K562 (cell line): ENCODE measurements around the gene RARRES2. TPM values are rescaled to one million over a fixed set of nuclear protein-coding genes. Genes with fewer than 3 reads are reported as not detected.

Source experiments
- EP300 ChIP-seq: IDR thresholded peaks from 2 replicates; pipeline ENCODE4 v1.6.1; 2012; ENCODE audit warnings: low read length, improper control_type of control experiment
- ETS2 ChIP-seq: IDR thresholded peaks from 2 replicates; pipeline ENCODE4 v1.6.1; 2016; ENCODE audit warnings: borderline replicate concordance, missing genetic modification characterization, mild to moderate bottlenecking, moderate library complexity, missing compliant biosample characterization; ENCODE audit not compliant: poor library complexity, severe bottlenecking
- GABPB1 ChIP-seq: sonication (generic); formaldehyde crosslinking; IDR thresholded peaks from 2 replicates; pipeline ENCODE4 v1.8.0; 2022; ENCODE audit warnings: mild to moderate bottlenecking, missing genetic modification reagents
- HEY1 ChIP-seq: fragments of 250-450 bp; sonication (Bioruptor Pico); IDR thresholded peaks from 2 replicates; pipeline ENCODE4 v1.5.0; 2020; ENCODE audit warnings: mild to moderate bottlenecking, moderate library complexity, borderline replicate concordance
- L3MBTL2 ChIP-seq: fragments of 450-650 bp; IDR thresholded peaks from 2 replicates; pipeline ENCODE4 v1.6.1; 2016; ENCODE audit warnings: mild to moderate bottlenecking, moderate library complexity
- MXI1 ChIP-seq: IDR thresholded peaks from 2 replicates; pipeline ENCODE4 v1.6.1; 2011; ENCODE audit warnings: low read depth, mild to moderate bottlenecking, improper control_type of control experiment, low read length
- NCOR1 ChIP-seq: fragments of 450-650 bp; IDR thresholded peaks from 2 replicates; pipeline ENCODE4 v1.6.1; 2016; ENCODE audit warnings: mild to moderate bottlenecking, moderate library complexity
- RFX7 ChIP-seq: fragments of 250-450 bp; sonication (Bioruptor Pico); IDR thresholded peaks from 2 replicates; pipeline ENCODE4 v1.5.1; 2021; ENCODE audit warnings: mild to moderate bottlenecking
- SIN3A ChIP-seq, 2 experiments: fragments of 150-350 bp in 1 of 2; IDR thresholded peaks; 2 replicates each; pipeline ENCODE4 v1.6.1; 2011 to 2016; ENCODE audit warnings: borderline replicate concordance in 2 of 2, low read depth in 2 of 2, low read length in 2 of 2, mild to moderate bottlenecking in 2 of 2, moderate library complexity in 2 of 2; ENCODE audit not compliant: control insufficient read depth in 1 of 2
- TBL1XR1 ChIP-seq, 2 experiments: IDR thresholded peaks; 2 replicates each; pipeline ENCODE4 v1.6.1; 2012; ENCODE audit warnings: improper control_type of control experiment in 2 of 2, low read length in 2 of 2, mild to moderate bottlenecking in 1 of 2
- TBP ChIP-seq: optimal IDR thresholded peaks from 2 replicates; pipeline ENCODE3; 2011; ENCODE audit warnings: low read depth, low read length, improper control_type of control experiment
- ZBTB7A ChIP-seq: IDR thresholded peaks from 2 replicates; pipeline ENCODE4 v1.6.1; 2011; ENCODE audit warnings: low read depth, mild to moderate bottlenecking, low read length, moderate library complexity, borderline replicate concordance; ENCODE audit not compliant: control insufficient read depth
- ZEB2 ChIP-seq: fragments of 450-650 bp; IDR thresholded peaks from 2 replicates; pipeline ENCODE4 v1.6.1; 2016
- ZFP36 ChIP-seq: fragments of 150-350 bp; IDR thresholded peaks from 2 replicates; pipeline ENCODE4 v1.6.1; 2018; ENCODE audit warnings: low read length, low read depth; ENCODE audit not compliant: partially characterized antibody
- ZNF165 ChIP-seq: fragments of 250-450 bp; sonication (Bioruptor Pico); IDR thresholded peaks from 2 replicates; pipeline ENCODE4 v1.4.0; 2020; ENCODE audit warnings: borderline replicate concordance
- ZNF311 ChIP-seq: fragments of 250-450 bp; sonication (Bioruptor Pico); IDR thresholded peaks from 2 replicates; pipeline ENCODE4 v1.4.0; 2020; ENCODE audit warnings: mild to moderate bottlenecking, moderate library complexity
- ZNF445 ChIP-seq: fragments of 250-450 bp; sonication (Bioruptor Pico); IDR thresholded peaks from 2 replicates; pipeline ENCODE4 v1.4.0; 2020; ENCODE audit warnings: low read depth, mild to moderate bottlenecking, moderate library complexity
- ZNF644 ChIP-seq: fragments of 200-800 bp; sonication (Bioruptor generic); IDR thresholded peaks from 2 replicates; pipeline ENCODE4 v1.6.1; 2016; ENCODE audit warnings: low read depth, missing genetic modification characterization, missing compliant biosample characterization
- polyA plus RNA-seq, 8 experiments: library from polyadenylated mRNA; depleted of rRNA in 4 of 8; stranded (reverse) in 5 of 8; unstranded in 3 of 8; fragments of >200 nt; fragmentation: Nextera tagmentation in 2 of 8; fragmentation: Illumina TruSeq in 1 of 8; extraction: Ambion mirVana in 2 of 8; extraction: Trizol in 1 of 8; gene quantifications; 2 replicates each; pipeline versions ENCODE4 v1.2.1 to v1.2.3, GENCODE V29; 2011 to 2014; ENCODE audit warnings: inconsistent platforms in 1 of 8, missing spikeins in 1 of 8
- total RNA-seq, 7 experiments: library from RNA; depleted of rRNA in 6 of 7; stranded (reverse); fragments of >200 nt in 6 of 7; fragmentation: Illumina TruSeq in 2 of 7; extraction: Trizol in 2 of 7; gene quantifications; 2 replicates each; pipeline versions ENCODE4 v1.2.1 to v1.2.3, GENCODE V29; 2011 to 2021; ENCODE audit warnings: low replicate concordance in 1 of 7
- TF ChIP-seq, protein P1 (sequence below): fragments of 200-800 bp; sonication (Bioruptor generic); IDR thresholded peaks from 2 replicates; pipeline ENCODE4 v1.6.1; 2017; ENCODE audit warnings: missing genetic modification characterization, missing compliant biosample characterization
- TF ChIP-seq, protein P2 (sequence below), 2 experiments: fragments of 450-650 bp; IDR thresholded peaks; 2 replicates each; pipeline ENCODE4 v1.6.1; 2016
- TF ChIP-seq, protein P3 (sequence below): fragments of 250-450 bp; sonication (Bioruptor Pico); IDR thresholded peaks from 2 replicates; pipeline ENCODE4 v1.4.0; 2020; ENCODE audit warnings: mild to moderate bottlenecking
- TF ChIP-seq, protein P4 (sequence below): fragments of 250-450 bp; sonication (Bioruptor Pico); IDR thresholded peaks from 2 replicates; pipeline ENCODE4 v1.4.0; 2020; ENCODE audit warnings: mild to moderate bottlenecking, moderate library complexity

Gene RARRES2
- total and polyA plus RNA-seq, 9 of the 15 experiments (the other 6 are each of a cell fraction or from before 2014, with no cell fraction given): 0.11 to 1.7 (median 0.23) TPM; not detected in 6

DNA sequence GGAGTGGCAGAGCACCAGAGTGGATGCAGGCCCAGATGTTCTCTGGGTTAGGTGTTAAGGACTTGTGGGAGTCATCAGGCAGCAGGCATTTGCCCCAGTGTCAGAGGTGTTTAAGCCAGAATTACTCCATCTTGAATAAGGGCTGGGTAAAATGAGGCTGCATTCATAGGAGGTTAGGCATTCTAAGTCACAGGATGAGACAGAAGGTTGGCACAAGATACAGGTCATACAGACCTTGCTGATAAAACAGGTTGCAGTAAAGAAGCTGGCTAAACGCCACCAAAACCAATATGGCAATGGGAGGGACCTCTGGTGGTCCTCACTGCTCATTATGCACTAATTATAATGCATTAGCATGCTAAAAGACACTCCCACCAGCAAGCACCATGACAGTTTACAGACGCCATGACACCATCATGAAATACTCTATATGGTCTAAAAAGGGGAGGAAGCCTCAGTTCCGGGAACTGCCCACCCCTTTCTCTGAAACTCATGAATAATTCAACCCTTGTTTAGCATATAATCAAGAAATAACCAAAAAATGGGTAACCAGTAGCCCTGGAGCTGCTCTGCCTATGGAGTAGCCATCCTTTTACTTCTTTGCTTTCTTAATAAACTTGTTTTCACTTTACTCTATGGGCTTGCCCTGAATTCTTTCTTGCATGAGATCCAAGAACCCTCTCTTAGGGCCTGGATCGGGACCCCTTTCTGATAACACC lies 19.2 kb downstream of the RARRES2 start (continued):
- TF ChIP-seq, protein P1, sequence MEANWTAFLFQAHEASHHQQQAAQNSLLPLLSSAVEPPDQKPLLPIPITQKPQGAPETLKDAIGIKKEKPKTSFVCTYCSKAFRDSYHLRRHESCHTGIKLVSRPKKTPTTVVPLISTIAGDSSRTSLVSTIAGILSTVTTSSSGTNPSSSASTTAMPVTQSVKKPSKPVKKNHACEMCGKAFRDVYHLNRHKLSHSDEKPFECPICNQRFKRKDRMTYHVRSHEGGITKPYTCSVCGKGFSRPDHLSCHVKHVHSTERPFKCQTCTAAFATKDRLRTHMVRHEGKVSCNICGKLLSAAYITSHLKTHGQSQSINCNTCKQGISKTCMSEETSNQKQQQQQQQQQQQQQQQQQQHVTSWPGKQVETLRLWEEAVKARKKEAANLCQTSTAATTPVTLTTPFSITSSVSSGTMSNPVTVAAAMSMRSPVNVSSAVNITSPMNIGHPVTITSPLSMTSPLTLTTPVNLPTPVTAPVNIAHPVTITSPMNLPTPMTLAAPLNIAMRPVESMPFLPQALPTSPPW (CRISPR knock-in tag): 0 out of 2 replicates have a peak, but pooled peaks have one; percentile 7
- TF ChIP-seq TBP (no peak), ZEB2 (no peak), ZNF445 (CRISPR knock-in tag) (0 out of 2 replicates have a peak, but pooled peaks have one; percentile 36), HEY1 (CRISPR knock-in tag) (no peak), ZNF311 (peak; percentile 90), GABPB1 (CRISPR knock-in tag) (no peak), RFX7 (CRISPR knock-in tag) (peak; percentile 29; the same call in 1 of the 2 replicates), ETS2 (tag) (peak; percentile 81), ZNF165 (CRISPR knock-in tag) (peak; percentile 94), NCOR1 (no peak), ZNF644 (peak; percentile 71; the same call in 1 of the 2 replicates), ZBTB7A (no peak), ZFP36 (peak; percentile 16), TBL1XR1 (IDR thresholded peaks at IDR 0.05; ENCODE audit: low read length in 2 of 2) (peak in 1 of 2 experiments; percentile 65; a peak in 1 of 4 replicates), EP300 (peak; percentile 32), MXI1 (0 out of 2 replicates have a peak, but pooled peaks have one; percentile 34), SIN3A (IDR thresholded peaks at IDR 0.05; ENCODE audit: borderline replicate concordance in 2 of 2, control insufficient read depth in 1 of 2, low read depth in 2 of 2, low read length in 2 of 2) (peak in 1 of 2 experiments; percentile 28; a peak in 1 of 4 replicates), L3MBTL2 (no peak)
- TF ChIP-seq, protein P2, sequence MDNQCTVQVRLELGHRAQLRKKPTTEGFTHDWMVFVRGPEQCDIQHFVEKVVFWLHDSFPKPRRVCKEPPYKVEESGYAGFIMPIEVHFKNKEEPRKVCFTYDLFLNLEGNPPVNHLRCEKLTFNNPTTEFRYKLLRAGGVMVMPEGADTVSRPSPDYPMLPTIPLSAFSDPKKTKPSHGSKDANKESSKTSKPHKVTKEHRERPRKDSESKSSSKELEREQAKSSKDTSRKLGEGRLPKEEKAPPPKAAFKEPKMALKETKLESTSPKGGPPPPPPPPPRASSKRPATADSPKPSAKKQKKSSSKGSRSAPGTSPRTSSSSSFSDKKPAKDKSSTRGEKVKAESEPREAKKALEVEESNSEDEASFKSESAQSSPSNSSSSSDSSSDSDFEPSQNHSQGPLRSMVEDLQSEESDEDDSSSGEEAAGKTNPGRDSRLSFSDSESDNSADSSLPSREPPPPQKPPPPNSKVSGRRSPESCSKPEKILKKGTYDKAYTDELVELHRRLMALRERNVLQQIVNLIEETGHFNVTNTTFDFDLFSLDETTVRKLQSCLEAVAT (IDR thresholded peaks at IDR 0.05): peak; percentile 12 to 42; a peak in 1 of 4 replicates
- TF ChIP-seq, protein P3, sequence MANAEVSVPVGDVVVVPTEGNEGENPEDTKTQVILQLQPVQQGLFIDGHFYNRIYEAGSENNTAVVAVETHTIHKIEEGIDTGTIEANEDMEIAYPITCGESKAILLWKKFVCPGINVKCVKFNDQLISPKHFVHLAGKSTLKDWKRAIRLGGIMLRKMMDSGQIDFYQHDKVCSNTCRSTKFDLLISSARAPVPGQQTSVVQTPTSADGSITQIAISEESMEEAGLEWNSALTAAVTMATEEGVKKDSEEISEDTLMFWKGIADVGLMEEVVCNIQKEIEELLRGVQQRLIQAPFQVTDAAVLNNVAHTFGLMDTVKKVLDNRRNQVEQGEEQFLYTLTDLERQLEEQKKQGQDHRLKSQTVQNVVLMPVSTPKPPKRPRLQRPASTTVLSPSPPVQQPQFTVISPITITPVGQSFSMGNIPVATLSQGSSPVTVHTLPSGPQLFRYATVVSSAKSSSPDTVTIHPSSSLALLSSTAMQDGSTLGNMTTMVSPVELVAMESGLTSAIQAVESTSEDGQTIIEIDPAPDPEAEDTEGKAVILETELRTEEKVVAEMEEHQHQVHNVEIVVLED (CRISPR knock-in tag): peak; percentile 40; the same call in 1 of the 2 replicates
- TF ChIP-seq, protein P4, sequence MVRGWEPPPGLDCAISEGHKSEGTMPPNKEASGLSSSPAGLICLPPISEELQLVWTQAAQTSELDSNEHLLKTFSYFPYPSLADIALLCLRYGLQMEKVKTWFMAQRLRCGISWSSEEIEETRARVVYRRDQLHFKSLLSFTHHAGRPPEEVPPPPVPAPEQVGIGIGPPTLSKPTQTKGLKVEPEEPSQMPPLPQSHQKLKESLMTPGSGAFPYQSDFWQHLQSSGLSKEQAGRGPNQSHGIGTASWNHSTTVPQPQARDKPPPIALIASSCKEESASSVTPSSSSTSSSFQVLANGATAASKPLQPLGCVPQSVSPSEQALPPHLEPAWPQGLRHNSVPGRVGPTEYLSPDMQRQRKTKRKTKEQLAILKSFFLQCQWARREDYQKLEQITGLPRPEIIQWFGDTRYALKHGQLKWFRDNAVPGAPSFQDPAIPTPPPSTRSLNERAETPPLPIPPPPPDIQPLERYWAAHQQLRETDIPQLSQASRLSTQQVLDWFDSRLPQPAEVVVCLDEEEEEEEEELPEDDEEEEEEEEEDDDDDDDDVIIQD (CRISPR knock-in tag): peak; percentile 78; the same call in 1 of the 2 replicates
